IMR-90 (cell line): Measurements from ENCODE around the gene ZFP36L1. TPM values are rescaled to one million over a fixed set of nuclear protein-coding genes. Genes with fewer than 3 reads are reported as not detected.

Experiments used
- ATAC-seq: fragments of 200-7000 bp; cut with Tn5 transposase; 2 replicates; pipeline ENCODE4 v1.9.1; 2020; ENCODE audit warnings: low read depth, mild to moderate bottlenecking, moderate library complexity
- BruUV-seq: library from RNA; stranded (reverse); fragments of 400-500 nt; replicated peaks from 2 replicates; lab custom pipeline; 2021; lab: Mats Ljungman, UMichigan
- CTCF ChIA-PET: fragments of 300-600 bp; formaldehyde crosslinking; extraction: SDS; loops from one replicate; lab custom pipeline; 2021; ENCODE audit warnings: antibody characterized with exemption; lab: Yijun Ruan, JAX
- POLR2A ChIA-PET: fragments of 300-600 bp; sonication (Branson Sonifier 250); formaldehyde crosslinking; loops from one replicate; lab custom pipeline; 2022; ENCODE audit warnings: antibody characterized with exemption; ENCODE audit not compliant: unreplicated experiment; lab: Charles Lee
- DNase-seq: peaks from one replicate; pipeline ENCODE4 v3.0.0; 2013
- H2AFZ ChIP-seq: replicated peaks from 2 replicates; pipeline ENCODE3; 2013; ENCODE audit warnings: low read length, mild to moderate bottlenecking; ENCODE audit not compliant: poor library complexity
- H2AK5ac ChIP-seq: 2 replicates; pipeline ENCODE4 v1.6.1; 2013; ENCODE audit warnings: low read depth, low read length, inconsistent platforms
- H2AK9ac ChIP-seq: replicated peaks from 2 replicates; pipeline ENCODE3; 2013; ENCODE audit warnings: mild to moderate bottlenecking, low read depth, low read length, moderate library complexity; ENCODE audit not compliant: poor library complexity
- H2BK120ac ChIP-seq: 2 replicates; pipeline ENCODE4 v1.6.1; 2013; ENCODE audit warnings: low read depth, low read length, inconsistent platforms
- H2BK15ac ChIP-seq: 3 replicates; pipeline ENCODE4 v1.6.1; 2013; ENCODE audit warnings: low read depth, low read length, inconsistent platforms
- H2BK20ac ChIP-seq: 2 replicates; pipeline ENCODE4 v1.6.1; 2013; ENCODE audit warnings: low read depth, mild to moderate bottlenecking, inconsistent platforms, low read length, moderate library complexity
- H2BK5ac ChIP-seq: 2 replicates; pipeline ENCODE4 v1.6.1; 2013; ENCODE audit warnings: mild to moderate bottlenecking, low read depth, low read length, inconsistent platforms; ENCODE audit not compliant: poor library complexity, severe bottlenecking
- H3K14ac ChIP-seq: replicated peaks from 2 replicates; pipeline ENCODE4 v1.6.1; 2013; ENCODE audit warnings: low read depth, low read length, inconsistent platforms
- H3K18ac ChIP-seq: 2 replicates; pipeline ENCODE4 v1.6.1; 2013; ENCODE audit warnings: low read depth, low read length, control low read depth
- H3K23ac ChIP-seq: 2 replicates; pipeline ENCODE4 v1.6.1; 2013; ENCODE audit warnings: low read depth, low read length, inconsistent platforms
- H3K27ac ChIP-seq: 2 replicates; pipeline ENCODE4 v1.5.1; 2013; ENCODE audit warnings: mild to moderate bottlenecking, control low read depth, low read length; ENCODE audit not compliant: insufficient read depth
- H3K27me3 ChIP-seq: 2 replicates; pipeline ENCODE4 v1.6.1; 2013; ENCODE audit warnings: low read length; ENCODE audit not compliant: control insufficient read depth, insufficient read depth
- H3K36me3 ChIP-seq: 2 replicates; pipeline ENCODE4 v1.6.1; 2013; ENCODE audit warnings: low read length, mixed read lengths; ENCODE audit not compliant: control insufficient read depth, insufficient read depth
- H3K4ac ChIP-seq: 2 replicates; pipeline ENCODE4 v1.6.1; 2013; ENCODE audit warnings: low read depth, low read length, inconsistent platforms
- H3K4me1 ChIP-seq: 2 replicates; pipeline ENCODE4 v1.6.1; 2013; ENCODE audit warnings: low read length, mixed read lengths; ENCODE audit not compliant: control insufficient read depth, insufficient read depth
- H3K4me2 ChIP-seq: 2 replicates; pipeline ENCODE4 v1.6.1; 2013; ENCODE audit warnings: low read depth, mild to moderate bottlenecking, control low read depth, low read length, moderate library complexity
- H3K4me3 ChIP-seq: 2 replicates; pipeline ENCODE4 v1.5.1; 2013; ENCODE audit warnings: low read depth, mild to moderate bottlenecking, control low read depth, low read length, moderate library complexity; ENCODE audit not compliant: insufficient read depth
- H3K56ac ChIP-seq: 2 replicates; pipeline ENCODE4 v1.6.1; 2013; ENCODE audit warnings: low read length, inconsistent platforms; ENCODE audit not compliant: insufficient read depth; ENCODE audit errors: extremely low read depth
- H3K79me1 ChIP-seq, 2 experiments: 2 replicates each; pipeline ENCODE4 v1.6.1; 2013; ENCODE audit warnings: low read length in 2 of 2, inconsistent platforms in 1 of 2, low read depth in 1 of 2
- H3K9ac ChIP-seq: 2 replicates; pipeline ENCODE4 v1.6.1; 2013; ENCODE audit warnings: low read depth, low read length, control low read depth
- H3K9me1 ChIP-seq: 2 replicates; pipeline ENCODE4 v1.6.1; 2013; ENCODE audit warnings: low read length, inconsistent platforms; ENCODE audit not compliant: insufficient read depth
- H3K9me3 ChIP-seq: 2 replicates; pipeline ENCODE4 v1.6.1; 2013; ENCODE audit warnings: low read length; ENCODE audit not compliant: control insufficient read depth, insufficient read depth
- H4K20me1 ChIP-seq: 2 replicates; pipeline ENCODE4 v1.6.1; 2013; ENCODE audit warnings: low read length, inconsistent platforms; ENCODE audit not compliant: insufficient read depth
- H4K5ac ChIP-seq: 2 replicates; pipeline ENCODE4 v1.6.1; 2013; ENCODE audit warnings: mild to moderate bottlenecking, low read depth, low read length, control low read depth
- H4K8ac ChIP-seq, 2 experiments: 2 replicates each; pipeline ENCODE4 v1.6.1; 2013; ENCODE audit warnings: low read depth in 2 of 2, low read length in 2 of 2, control low read depth in 1 of 2, inconsistent platforms in 1 of 2
- H4K91ac ChIP-seq: 2 replicates; pipeline ENCODE4 v1.6.1; 2013; ENCODE audit warnings: low read depth, low read length, inconsistent platforms; ENCODE audit not compliant: insufficient read depth
- CHD1 ChIP-seq: IDR thresholded peaks from 2 replicates; pipeline ENCODE4 v1.6.1; 2012; ENCODE audit warnings: low read depth, low read length, improper control_type of control experiment
- ELK1 ChIP-seq: fragments of 150-350 bp; IDR thresholded peaks from 2 replicates; pipeline ENCODE4 v1.6.1; 2016; ENCODE audit warnings: low read depth, mild to moderate bottlenecking, low read length, moderate library complexity, borderline replicate concordance
- FOS ChIP-seq: fragments of 150-350 bp; IDR thresholded peaks from 2 replicates; pipeline ENCODE4 v1.6.1; 2016; ENCODE audit warnings: low read depth, low read length
- MAZ ChIP-seq: IDR thresholded peaks from 2 replicates; pipeline ENCODE4 v1.6.1; 2012; ENCODE audit warnings: low read depth, mild to moderate bottlenecking, low read length, improper control_type of control experiment, moderate library complexity, borderline replicate concordance
- MXI1 ChIP-seq: IDR thresholded peaks from 2 replicates; pipeline ENCODE4 v1.6.1; 2012; ENCODE audit warnings: low read depth, mild to moderate bottlenecking, low read length, moderate library complexity, borderline replicate concordance
- POLR2A ChIP-seq: IDR thresholded peaks from 2 replicates; pipeline ENCODE4 v1.6.1; 2012; ENCODE audit warnings: mild to moderate bottlenecking, low read depth, low read length
- SMC3 ChIP-seq: fragments of 150-350 bp; IDR thresholded peaks from 2 replicates; pipeline ENCODE4 v1.6.1; 2016; ENCODE audit warnings: low read depth, mild to moderate bottlenecking, antibody characterized with exemption, low read length, moderate library complexity
- USF2 ChIP-seq: fragments of 150-350 bp; IDR thresholded peaks from 2 replicates; pipeline ENCODE4 v1.6.1; 2017; ENCODE audit warnings: mild to moderate bottlenecking, antibody characterized with exemption, low read length, low read depth
- WGBS, 2 experiments: methylation state at CpG; one replicate each; pipeline versions ENCODE4 v1.1.5 to v1.1.7; 2013; ENCODE audit warnings: missing lambda C conversion rate in 2 of 2; ENCODE audit not compliant: insufficient read length in 1 of 2; ENCODE audit errors: extremely low coverage in 2 of 2; 5-methylcytosine and 5-hydroxymethylcytosine counted together
- dilution Hi-C: fragments of 300-500 bp; cut with HindIII; formaldehyde crosslinking; loops from one replicate; pipeline ENCODE4 v1.14.3; 2018; ENCODE audit warnings: low sequenced_read_pairs; ENCODE audit not compliant: unreplicated experiment
- in situ Hi-C: fragments of 300-500 bp; cut with MboI; formaldehyde crosslinking; loops from 3 replicates; pipeline ENCODE4 v1.14.3; 2019; ENCODE audit warnings: low sequenced_read_pairs, inconsistent platforms, mixed read lengths
- intact Hi-C: fragments of 100-400 bp; cut with micrococcal nuclease; formaldehyde crosslinking; loops from 2 replicates; pipeline ENCODE4 v1.10.0; 2022
- polyA plus RNA-seq, 3 experiments: library from polyadenylated mRNA; depleted of rRNA; stranded (reverse); fragments of >200 nt; gene quantifications; 2 replicates each; pipeline ENCODE4 v1.2.3, GENCODE V29; 2012; ENCODE audit warnings: low replicate concordance in 1 of 3
- total RNA-seq: library from RNA; depleted of rRNA; stranded (reverse); fragments of >200 nt; gene quantifications from 2 replicates; pipeline ENCODE4 v1.2.3, GENCODE V29; 2012

Gene ZFP36L1
- total and polyA plus RNA-seq, 2 of the 4 experiments (the other 2 are of a cell fraction): 6.5 to 140 TPM

- H3K4me2 ChIP-seq: no peak overlapping the region
- H3K4me1 ChIP-seq: peaks cover 13% of the 10 kb centered on the region
- DNase-seq: no peak
- H3K18ac ChIP-seq: no peak overlapping the region
- H3K79me1 ChIP-seq: no peaks in the 10 kb centered on the region
- no peak overlapping the region for H4K8ac ChIP-seq
- BruUV-seq: no TSS peak
- no peak overlapping the region for H2BK5ac ChIP-seq
- dilution Hi-C loops: no loop called here
- no peak overlapping the region for H4K5ac ChIP-seq
- no peak overlapping the region for H2BK20ac ChIP-seq
- H4K91ac ChIP-seq: no peak overlapping the region
- H2BK15ac ChIP-seq: no peak overlapping the region
- H3K36me3 ChIP-seq: no peaks in the 10 kb centered on the region
- no peak overlapping the region for H3K14ac ChIP-seq
- no peak overlapping the region for H3K56ac ChIP-seq
- no peak overlapping the region for H2AK5ac ChIP-seq
- intact Hi-C loops: no loop called here
- no peak overlapping the region for H2AK9ac ChIP-seq
- peaks cover 7% of the 10 kb centered on the region; the same call in 1 of the 2 replicates for H3K9me1 ChIP-seq
- H3K4ac ChIP-seq: no peak overlapping the region
- H3K9me3 ChIP-seq: no peaks in the 10 kb centered on the region
- H3K27me3 ChIP-seq: no peaks in the 10 kb centered on the region
- no peak overlapping the region for H2BK120ac ChIP-seq
- POLR2A ChIA-PET: no interaction called here
- no peak overlapping the region for H3K9ac ChIP-seq
- no peaks in the 10 kb centered on the region for H4K20me1 ChIP-seq
- in situ Hi-C loops: no loop called here
- no peak overlapping the region for H3K23ac ChIP-seq
- ATAC-seq: no peak
- H2AFZ ChIP-seq: no peak overlapping the region
- TF ChIP-seq MXI1 (no peak), ELK1 (no peak), SMC3 (no peak), CHD1 (no peak), FOS (no peak), USF2 (no peak), POLR2A (no peak), MAZ (no peak)
- H3K4me3 ChIP-seq: no peak overlapping the region
- no peak overlapping the region for H3K27ac ChIP-seq
- WGBS, 2 experiments: 74% methylated on average over 4 of the region's 5 CpGs; no CpG with 5 or more reads in 1 of the 2 experiments
- CTCF ChIA-PET: interaction anchor here (0.6 kb wide), 1 partner anchor 29 kb away, joined by 3 read pairs; no protein-coding TSS in a partner anchor
These were observed 32.9 kb downstream of the ZFP36L1 start for GRCh38 chr14:68759937-68760336.
